Tongue (tissue), 2 donors: ENCODE results near the gene KLHL6. TPM values are rescaled to one million over a fixed set of nuclear protein-coding genes. Genes with fewer than 3 reads are reported as not detected.
A peak's percentile ranks its signal among the peaks of the same experiment; 100 is the strongest.

Source experiments
- DNase-seq: peaks from one replicate; pipeline ENCODE4 v3.0.0-alpha.2; 2015
- total RNA-seq: library from RNA; depleted of rRNA; stranded (reverse); fragments of >200 nt; gene quantifications from one replicate; pipeline ENCODE4 v1.2.3, GENCODE V29; 2014

Gene KLHL6
- total RNA-seq, 1 donor from 2014 or later, result 4.2 TPM

DNA sequence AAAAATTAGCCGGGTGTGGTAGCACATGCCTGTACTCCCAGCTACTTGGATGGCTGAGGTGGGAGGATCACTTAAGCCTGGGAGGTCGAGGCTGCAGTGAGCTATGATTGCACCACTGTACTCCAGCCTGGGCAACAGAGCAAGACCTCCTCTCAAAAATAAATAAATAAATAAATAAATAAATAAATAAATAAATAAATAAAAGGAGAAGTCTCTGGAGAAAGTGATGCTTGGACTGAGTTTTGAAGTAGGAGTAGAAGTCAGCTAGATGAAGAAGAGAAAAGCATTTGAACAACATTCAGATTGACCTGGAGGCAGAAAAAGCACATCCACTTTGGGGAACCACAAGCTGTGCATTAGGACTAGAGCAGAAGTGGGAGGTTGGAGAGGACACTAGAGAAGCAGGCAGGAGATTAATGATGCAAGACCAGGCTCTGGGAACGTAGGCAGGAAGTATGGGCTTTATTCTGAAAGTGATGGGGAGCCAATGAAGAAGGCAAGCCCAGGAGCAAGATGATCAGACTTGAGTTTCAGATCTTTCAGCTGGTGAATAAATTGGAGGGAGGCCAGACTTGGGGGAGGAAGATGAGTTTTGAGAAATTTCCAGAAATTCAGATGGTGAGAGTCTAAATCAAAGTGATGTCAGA lies 48.7 kb downstream of the KLHL6 start:
- DNase-seq, result no peak

DNA sequence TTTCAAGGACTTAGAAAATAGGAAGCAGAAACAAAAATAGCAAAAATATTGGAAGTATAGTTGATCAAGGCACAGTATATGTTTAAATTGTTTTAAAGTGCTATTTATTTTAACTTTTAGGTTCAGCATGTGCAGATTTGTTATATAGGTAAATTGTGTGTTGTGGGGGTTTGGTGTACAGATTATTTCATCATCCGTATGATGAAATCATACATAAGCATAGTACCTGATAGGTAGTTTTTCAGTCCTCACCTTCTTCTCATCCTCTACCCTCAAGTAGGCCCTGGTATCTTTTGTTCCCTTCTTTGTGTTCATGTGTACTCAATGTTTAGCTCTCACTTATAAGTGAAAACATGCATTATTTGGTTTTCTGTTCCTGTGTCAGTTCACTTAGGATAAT lies 50.9 kb downstream of the KLHL6 start:
- DNase-seq, result no peak

DNA sequence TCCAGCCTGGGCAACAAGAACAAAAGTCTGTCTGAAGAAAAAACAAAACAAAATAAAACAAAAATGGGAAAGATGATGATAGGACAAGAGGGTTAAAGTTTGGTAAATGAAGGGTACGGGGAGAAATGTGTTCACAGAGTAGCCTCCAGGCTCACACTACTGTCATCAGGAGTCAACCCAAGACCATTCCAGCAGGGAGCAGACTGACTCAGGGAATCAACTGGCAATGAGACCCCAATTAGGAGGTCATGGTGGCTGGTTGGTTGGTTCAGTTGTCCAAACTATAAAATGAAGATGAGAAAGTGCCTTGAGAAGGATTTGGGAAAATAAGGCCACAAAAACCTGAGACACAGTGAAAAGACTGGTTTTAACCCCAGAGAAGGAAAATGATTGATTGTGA lies 51.8 kb downstream of the KLHL6 start:
- DNase-seq, result no peak

DNA sequence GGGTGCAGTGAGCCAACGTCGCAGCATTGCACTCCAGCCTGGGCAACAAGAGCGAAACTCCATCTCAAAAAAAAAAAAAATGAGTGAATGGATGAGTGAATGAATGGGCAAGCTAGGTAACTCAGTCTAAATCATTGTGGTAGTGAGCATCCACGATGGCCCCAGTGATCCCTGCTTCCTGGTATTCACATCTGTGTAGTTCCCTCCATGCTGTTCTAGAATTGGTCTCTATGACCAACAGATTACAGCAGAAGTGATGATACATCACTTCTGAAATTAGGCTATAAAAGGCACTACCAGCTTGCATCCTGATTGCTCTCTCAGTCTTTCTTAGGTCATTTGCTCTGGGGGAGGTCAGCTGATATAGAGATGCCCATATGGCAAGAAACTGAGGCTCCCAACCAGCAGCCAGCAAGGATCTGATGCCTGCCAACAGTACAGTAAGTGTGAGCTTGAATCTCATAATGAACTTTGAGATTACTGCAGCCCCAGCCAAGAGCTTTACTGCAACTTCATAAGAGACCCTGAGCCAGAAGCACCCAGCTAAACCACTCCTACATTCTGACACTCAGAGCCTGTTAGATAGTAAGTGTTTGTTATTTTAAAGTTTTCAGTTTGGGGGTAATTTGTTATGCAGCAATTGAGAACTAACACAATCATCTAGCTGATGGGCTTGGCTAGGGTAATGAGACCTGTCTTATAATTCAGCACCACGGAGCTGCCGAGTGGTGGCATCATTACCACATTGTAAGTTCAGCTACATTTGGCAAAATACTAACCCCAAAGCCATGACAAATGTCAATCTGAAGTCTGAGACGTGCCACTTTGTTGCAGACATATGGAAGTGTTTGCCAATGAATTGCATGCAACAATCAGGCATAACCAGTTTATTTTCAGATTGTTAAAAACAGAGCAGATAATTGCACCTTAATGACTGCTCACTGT lies 53.0 kb downstream of the KLHL6 start:
- DNase-seq, result no peak

DNA sequence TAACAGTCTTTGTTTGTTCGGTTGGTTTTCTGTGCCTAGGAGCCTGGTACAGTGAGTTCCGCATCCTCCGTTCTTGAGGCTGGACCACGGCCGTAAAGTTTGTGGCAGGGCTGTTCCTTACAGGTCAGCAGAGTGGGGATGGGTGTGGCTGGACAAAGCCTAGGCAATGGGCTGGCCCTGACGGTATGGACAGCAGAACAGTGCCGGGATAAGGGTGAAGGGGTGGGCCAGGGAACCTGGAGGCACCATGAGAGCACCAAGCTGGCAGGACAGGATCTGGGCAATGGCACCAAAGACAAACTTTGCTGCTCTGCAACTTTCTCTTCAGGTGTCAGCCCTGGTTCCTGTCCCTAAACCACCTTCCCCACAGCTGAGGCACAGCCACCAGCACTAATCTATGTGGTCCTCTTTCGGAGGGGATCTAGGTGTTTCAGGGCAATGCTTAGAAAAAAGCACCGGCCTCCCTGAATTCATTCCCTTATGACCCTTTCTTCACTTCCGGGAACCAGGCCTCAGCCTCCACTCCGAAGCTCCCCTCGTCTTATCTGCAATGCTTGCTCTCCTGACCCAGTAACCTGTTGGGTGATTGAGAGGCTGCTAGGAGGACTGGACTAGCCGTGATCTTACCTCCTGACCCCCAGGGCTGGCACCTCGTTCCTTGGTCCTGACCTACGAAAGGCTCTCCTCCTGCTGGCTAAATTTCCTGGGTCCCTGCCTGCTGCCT lies 54.4 kb downstream of the KLHL6 start:
- no peak for DNase-seq

DNA sequence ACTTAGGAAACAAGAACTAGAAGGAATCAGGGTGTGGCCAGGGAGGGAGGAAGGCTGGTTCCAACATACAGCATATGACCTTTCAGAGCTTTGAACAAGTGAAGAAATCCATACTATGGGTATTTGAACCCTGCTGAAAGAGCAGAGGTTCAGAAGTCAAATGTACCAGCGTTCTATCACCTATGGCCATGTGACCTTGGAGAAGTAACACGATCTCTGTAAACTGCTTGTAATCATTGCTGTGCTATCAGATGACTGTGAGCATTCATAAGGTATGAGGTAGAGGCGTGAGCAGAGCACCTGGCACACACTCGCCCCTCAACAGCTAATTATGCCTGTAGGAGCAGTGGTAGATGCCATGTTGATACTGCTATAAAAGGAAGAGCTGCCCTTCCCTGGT lies 55.2 kb downstream of the KLHL6 start:
- no peak for DNase-seq

DNA sequence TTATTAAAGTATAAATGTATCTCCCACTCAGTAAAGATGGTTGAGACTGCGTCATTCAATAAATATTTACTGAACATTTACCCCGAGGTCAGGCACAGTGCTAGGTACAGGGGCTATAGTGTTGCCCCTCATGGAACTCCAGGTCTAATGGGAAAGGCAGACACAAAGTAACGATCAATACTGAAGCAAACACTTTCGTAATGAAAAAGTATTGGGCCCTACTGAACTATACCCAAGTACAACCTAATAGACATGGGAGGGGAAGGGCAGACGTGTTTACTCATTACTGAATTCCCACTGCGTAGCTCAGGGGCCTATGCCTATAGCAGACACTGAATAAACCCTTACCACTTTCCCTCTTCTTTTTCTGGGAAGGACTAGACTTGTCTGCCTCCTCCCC lies 56.9 kb downstream of the KLHL6 start:
- no peak for DNase-seq

DNA sequence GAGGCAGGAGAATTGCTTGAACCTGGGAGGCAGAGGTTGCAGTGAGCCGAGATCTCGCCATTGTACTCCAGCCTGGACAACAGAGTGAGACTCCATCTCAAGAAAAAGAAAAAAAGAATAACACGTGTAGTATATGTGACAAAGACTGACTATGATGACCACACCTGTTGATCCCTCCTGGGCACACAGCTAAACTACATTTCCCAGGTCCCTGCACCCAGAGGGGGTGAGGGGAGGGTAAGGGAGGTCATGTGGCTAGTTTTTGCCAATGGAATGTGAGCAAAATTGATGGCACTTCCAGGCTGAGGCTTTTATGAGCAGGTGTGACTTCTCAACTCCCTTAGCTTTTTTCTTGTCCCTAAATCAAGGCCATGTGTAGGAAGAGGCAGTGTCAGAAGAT lies 58.2 kb downstream of the KLHL6 start:
- DNase-seq, result no peak

DNA sequence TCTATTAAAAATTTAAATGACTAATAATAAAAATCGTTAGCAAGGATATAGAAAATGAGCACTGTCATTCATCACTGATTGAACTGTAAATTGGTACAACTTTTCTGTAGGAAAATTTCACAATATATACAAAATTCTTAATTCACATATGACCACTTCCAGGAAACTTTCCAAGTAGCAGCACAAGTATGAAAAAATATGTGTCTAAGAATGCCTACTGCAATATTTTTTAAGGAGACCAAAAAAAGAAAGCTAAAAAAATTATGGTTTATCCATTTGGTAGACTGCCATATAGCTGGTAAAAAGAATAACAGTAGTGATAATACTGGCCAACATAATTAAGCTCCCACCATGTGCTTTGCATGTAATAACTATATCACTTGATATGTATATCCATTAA lies 59.2 kb downstream of the KLHL6 start:
- DNase-seq, result no peak

DNA sequence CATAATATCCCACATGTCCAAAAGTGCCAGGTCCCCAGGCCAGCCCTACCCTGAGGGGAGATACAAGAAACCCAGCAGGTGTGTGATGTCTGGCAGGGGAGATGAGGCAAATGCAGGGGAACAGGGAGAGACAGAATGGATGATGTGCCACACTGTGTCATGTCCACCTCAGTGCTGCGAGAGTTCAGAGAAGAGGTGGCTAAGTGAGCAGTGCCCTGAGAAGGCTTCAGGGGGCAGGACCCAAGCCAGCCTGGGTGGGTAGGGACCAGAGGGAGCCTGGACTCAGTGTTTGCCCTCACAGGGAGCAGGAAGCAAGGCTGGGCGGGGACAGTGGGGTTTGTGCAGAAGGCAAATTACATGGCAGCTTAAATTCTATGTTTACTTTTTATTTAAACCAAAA lies 61.2 kb downstream of the KLHL6 start:
- no peak for DNase-seq

DNA sequence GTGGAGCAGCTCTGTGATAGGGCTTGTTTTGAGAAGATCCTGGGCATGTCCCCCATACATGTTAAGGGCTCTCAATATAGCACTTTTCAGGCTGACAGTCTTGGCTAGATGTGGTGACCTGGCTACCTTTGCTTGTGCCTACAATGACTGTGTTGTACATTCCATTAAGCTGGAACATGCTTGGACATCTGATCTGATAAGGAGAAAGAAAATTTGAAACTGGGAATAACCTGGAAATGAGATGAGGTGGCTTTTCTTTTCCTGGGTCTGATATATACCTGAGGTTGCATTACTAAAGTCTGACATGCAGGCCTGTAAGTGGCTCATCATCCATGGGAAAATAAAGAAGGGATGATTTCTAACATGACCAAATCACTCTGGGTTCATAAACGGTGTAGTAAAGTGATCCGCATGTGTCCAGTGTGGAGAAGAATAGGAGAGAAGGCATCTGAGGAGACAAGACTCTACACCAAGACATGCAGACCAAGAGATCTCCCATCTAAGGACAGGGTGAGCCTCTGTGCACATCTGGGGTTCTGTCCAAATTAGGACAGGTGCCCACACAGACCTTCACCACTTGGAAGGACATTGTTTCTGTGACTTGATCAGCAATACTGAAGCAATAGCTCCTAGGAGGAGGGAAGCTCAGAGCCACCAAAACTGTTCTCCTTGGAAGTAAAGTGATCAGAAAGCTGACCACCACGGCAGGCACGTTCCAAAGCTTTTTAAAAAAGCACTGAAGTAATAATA lies 62.0 kb downstream of the KLHL6 start:
- DNase-seq, result no peak

DNA sequence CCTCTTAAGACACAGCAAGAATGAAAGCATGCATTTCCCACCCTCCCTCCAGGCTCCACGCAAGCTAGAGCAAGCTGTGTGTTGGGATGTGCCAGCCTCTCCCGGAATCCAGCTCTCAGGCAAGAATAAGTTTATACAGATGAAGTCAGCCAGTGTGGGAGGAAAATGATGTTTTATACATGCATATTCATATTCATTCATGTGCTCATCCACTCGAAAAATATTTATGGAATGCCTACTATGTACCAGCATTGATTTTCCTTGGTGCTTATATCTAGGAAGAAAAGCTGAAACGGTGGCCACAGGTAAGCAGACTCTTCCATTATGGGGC lies 62.7 kb downstream of the KLHL6 start:
- no peak for DNase-seq

DNA sequence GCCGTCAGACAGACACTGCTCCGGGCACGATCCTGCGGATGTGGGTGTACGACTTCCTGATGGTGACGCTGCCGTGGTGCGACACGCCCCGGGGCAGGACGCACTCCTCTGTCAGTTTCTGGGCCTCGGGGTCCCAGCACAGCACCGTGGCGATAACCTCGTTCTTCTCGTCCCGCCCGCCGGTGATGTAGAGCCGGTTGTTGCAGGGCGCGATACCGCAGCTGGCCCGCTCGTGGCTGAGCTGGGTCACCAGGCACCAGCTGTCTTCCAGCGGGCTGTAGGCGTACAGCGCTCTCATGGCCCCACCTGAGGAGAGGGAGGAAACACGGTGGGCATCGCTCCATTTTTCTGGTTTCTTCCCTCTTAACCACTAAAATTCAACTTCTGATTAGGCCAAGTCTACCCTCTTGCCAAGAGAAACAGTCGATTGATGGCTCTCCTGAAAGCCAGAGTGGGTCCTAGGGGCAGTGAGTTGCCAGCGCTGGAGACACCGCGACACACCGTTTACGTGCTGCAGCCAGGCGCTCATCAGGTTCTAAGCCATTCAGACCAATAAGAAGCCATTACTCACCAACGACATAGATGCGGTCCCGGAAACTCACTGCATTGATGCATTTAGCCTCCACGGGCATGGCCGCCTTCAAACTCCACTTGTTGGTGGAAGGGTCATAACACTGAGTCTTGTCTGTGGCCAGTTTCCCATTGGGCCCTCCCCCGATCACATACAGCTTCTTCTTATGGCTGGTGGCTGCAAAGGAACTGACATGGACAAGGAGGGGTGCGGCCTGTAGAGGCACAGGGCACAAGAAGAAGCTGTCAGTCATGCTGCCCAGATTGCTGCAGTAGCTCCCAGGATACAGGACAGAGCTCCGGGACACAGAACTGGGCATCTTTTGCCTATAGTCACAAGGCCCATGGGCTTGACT lies 63.3 kb downstream of the KLHL6 start:
- DNase-seq, result no peak

DNA sequence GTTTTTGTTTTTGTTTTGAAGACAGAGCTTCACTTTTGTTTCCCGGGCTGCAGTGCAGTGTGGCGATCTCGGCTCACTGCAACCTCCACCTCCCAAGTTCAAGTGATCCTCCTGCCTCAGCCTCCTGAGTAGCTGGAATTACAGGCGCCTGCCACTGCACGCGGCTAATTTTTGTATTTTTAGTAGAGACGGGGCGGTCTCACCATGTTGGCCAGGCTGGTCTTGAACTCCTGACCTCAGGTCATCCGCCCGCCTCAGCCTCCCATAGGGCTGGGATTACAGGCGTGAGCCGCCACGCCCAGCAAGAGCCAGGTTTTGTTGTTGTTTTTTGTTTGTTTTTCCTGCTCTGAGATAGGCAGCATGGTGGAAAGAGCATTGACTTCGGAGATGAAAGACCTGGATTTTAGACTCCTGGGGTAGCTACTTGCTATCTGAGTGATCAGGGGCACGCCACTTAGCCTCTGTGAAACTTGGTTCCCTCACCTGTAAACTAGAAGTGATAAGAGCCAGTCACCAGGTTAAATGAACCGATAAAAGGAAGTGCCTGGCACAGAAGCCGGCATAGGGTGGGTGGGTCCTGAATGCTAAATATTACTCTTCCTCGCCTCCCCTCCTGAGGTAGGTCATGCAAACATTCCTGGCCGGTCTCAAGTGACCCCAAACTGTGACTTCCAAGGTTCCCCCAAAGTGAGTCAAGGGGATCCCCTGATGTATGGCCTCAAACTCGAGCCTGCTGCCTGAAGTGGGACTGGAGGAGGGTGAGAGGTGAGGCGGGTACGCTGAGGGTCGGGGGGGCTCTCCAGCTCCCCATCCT lies 64.2 kb downstream of the KLHL6 start:
- DNase-seq, result no peak

DNA sequence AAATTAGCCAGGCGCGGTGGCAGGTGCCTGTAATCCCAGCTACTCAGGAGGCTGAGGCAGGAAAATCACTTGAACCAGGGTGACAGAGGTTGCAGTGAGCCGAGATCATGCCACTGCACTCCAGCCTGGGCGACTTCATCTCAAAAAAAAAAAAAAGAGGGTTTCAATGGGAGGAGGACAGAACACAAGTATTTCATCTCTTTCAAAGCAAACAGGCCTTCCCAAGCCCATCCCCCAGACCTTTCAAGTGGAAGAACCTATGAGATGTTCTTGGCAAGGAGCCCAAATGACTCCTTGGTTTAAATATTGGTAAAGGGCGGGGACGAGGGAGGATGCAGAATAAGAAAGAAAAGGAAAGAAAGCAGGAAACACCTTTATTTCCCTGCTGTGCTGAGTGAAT lies 64.9 kb downstream of the KLHL6 start:
- peak; percentile 81 for DNase-seq

DNA sequence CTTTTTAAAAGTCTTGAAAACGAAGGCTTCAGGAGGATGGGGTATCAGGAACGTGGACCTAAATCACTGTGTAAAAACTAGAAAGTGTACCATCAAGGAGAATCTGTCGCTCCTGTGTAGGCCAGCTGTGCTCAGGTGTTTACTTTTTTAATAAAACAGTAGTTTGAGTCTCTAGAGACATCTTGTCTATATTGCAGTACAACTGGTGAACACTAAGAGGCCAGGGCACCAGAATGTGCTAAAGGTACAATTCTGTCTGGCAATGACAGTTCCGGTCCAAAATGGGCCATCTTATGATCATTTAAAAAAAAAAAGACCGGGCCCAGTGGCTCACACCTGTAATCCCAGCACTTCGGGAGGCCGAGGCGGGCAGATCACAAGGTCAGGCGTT lies 65.3 kb downstream of the KLHL6 start:
- no peak for DNase-seq

DNA sequence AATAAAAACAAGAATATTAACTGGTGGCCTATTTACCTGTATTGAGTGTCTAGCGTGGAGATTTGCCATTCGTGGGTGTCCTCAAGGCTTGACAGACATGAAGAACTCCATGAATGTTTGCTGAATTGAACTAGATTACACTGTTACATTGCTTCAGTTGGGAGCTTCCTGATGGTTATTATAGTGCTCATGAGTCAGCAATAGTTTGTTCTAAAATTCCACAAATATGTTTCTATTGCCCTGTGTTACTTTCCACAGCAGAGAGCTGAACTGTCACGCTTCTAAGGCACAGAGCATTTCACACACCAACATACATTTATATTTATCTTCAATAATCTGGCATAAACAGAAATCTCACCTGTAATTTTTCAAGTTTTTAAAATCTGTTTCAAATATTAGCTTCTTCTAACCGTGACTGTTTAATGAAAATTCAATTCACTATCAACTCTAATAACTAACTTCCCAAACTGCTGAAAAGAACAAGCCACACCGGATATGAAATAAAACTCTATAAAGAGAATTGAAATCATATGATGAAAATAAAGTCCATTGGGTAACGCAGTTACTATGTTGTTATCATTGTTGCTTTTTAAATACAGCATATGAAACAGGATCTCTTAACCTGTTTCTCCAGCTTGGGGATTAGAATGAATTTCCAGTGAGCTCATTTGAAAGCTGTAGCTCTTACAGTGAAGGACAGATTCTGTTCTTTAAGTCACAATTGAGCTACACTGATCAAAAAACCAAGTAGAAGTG lies 65.9 kb downstream of the KLHL6 start:
- DNase-seq, result peak; percentile 64

DNA sequence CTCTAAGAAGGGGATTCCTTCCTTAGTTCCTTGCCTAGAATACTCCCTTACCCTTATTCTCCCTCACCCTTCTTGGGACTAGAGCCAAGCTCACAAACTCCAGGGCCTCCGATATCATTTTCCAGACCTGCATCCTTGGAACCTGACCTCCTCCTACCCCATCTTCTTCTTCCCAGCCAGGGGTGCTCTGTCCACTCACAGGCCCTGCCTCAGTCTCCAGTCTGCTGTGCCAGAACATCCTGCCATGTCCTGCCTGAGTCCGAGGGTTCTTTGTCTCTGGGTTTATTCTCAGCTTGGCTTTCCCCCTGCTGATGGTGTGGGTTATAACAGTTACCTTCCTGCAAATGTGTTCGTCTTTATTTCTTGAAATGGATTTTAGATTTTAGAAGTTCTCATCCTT lies 67.2 kb downstream of the KLHL6 start:
- no peak for DNase-seq

DNA sequence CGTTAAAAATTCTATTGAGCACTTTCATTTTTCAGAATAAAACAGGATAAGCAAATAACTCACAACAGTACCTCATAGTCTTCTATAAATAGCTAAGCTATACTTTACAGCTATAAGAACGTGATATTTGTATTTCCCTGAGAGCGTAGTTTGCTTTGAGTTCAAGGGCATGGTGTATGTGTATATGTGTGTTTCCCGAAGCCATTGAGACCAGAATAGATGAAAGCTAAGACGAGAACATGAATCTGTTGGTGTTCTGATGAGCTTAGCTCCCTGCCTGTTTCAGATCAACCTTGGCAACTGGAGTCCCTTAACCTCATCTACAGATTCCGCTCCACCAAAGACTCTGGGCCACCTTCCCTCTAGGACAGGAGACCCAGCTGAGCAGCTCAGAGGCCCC lies 67.6 kb downstream of the KLHL6 start:
- DNase-seq, result no peak

DNA sequence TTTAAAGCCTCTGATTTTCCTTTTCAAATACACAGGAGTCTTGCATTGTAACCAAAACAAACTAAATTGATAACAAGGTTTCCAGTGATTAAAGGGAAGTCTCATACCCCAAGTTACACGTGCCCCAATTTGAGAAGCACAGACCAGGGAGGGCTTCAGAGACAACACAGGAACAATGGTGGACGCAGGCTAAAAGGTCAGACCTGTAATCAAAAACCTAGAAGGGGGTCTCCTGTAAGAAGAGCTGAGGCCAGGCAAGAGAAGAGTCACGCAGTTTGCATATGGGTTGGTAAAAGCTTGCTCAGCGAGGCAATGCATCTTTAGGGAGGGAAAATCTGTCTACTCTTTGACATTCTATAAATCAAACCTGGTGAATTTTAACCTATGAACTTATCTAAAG lies 68.5 kb downstream of the KLHL6 start:
- DNase-seq, result no peak
